T-helper 2 cell treated with Interferon-gamma antibody and Interleukin-4, amounts not matched to agents 5 μg/mL and 100 μg/mL, for 36 hours (primary cell): ENCODE data around the gene GFER.
"Not testable (repeated sequence)": the region's sequence is repeated elsewhere in the genome, so short reads cannot be mapped to it uniquely, and the experiment has no call there.

ENCODE experiments used
- DNase-seq: peaks from one replicate; pipeline ENCODE4 v3.0.0; 2021; ENCODE audit warnings: low spot score
- H3K27ac Mint-ChIP-seq: one replicate; pipeline ENCODE4 v1.8.0; 2021; ENCODE audit warnings: mild to moderate bottlenecking, mixed read lengths
- H3K27me3 Mint-ChIP-seq: one replicate; pipeline ENCODE4 v1.8.0; 2021; ENCODE audit warnings: low read depth, mixed read lengths
- H3K36me3 Mint-ChIP-seq: one replicate; pipeline ENCODE4 v1.8.0; 2021; ENCODE audit warnings: low read depth, mixed read lengths
- H3K4me1 Mint-ChIP-seq: one replicate; pipeline ENCODE4 v1.8.0; 2021; ENCODE audit warnings: low read depth, mixed read lengths
- H3K4me3 Mint-ChIP-seq: one replicate; pipeline ENCODE4 v1.8.0; 2022; ENCODE audit warnings: mild to moderate bottlenecking, moderate library complexity, mixed read lengths
- H3K9me3 Mint-ChIP-seq: one replicate; pipeline ENCODE4 v1.8.0; 2021; ENCODE audit warnings: mixed read lengths

Gene GFER

DNA sequence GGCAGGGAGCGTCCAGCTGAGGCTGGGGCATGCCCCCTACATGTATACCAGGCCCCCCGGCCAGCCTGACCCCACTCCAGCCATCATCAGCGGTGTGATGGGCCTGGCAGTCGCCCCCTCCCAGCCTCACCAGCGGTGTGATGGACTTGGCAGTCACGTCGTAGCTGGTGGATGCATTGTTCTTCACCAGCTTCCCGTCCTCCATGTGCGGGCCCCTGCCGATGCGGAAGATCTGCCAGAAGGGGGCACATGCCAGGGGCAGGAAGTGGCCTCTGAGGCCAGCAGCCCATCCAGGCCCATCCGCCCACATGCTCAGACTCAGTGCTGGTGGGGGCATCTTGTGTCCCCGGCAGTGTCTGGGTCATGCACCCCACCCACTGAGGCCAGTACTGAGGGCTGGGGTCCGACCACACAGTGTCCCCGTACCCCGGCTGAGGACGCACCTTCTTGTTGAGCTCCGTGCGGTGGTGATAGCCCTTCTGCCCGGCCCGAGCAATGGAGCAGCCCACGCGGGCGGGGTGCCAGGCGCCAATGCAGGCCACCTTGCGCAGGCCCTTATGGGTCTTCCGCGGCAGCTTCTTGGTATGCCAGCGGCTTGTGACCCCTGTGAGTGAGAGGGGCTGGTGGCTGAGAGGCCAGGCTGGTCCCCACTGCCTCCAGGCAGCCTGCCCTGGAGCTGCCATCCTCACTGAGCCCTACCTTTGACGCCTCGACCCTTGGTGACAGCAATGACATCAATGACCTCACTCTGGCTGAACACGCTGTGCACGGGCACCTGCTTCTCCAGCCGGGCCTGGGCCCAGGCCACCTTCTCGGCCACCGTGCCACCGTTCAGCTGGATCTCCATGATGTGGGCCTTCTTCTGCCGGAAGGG is 37.3 kb upstream of the GFER start:
- H3K27ac Mint-ChIP-seq = no peak overlapping the region
- no peaks in the 10 kb centered on the region for H3K36me3 Mint-ChIP-seq
- no peaks in the 10 kb centered on the region for H3K9me3 Mint-ChIP-seq
- H3K4me1 Mint-ChIP-seq = peaks cover 13% of the 10 kb centered on the region
- H3K27me3 Mint-ChIP-seq = no peaks in the 10 kb centered on the region
- H3K4me3 Mint-ChIP-seq = no peak overlapping the region
- no peak for DNase-seq

- DNase-seq = no peak
- H3K27ac Mint-ChIP-seq = no peak overlapping the region
- no peaks in the 10 kb centered on the region for H3K27me3 Mint-ChIP-seq
- peaks cover 8% of the 10 kb centered on the region for H3K4me1 Mint-ChIP-seq
- no peak overlapping the region for H3K4me3 Mint-ChIP-seq
- no peaks in the 10 kb centered on the region for H3K9me3 Mint-ChIP-seq
- no peaks in the 10 kb centered on the region for H3K36me3 Mint-ChIP-seq
These were observed 36.7 kb upstream of the GFER start for GRCh38 chr16:1947369-1947670.

- Mint-ChIP-seq H3K27me3 (no peaks in the 10 kb centered on the region), H3K4me3 (no peak overlapping the region), H3K4me1 (peaks cover 2% of the 10 kb centered on the region), H3K36me3 (no peaks in the 10 kb centered on the region), H3K9me3 (no peaks in the 10 kb centered on the region), H3K27ac (no peak overlapping the region)
- DNase-seq = no peak
These were observed 34.5 kb upstream of the GFER start for GRCh38 chr16:1949507-1949906.

- Mint-ChIP-seq H3K4me3 (no peak overlapping the region), H3K27me3 (no peaks in the 10 kb centered on the region), H3K4me1 (no peaks in the 10 kb centered on the region), H3K36me3 (no peaks in the 10 kb centered on the region), H3K27ac (no peak overlapping the region), H3K9me3 (no peaks in the 10 kb centered on the region)
- no peak for DNase-seq
These were observed 33.9 kb upstream of the GFER start for GRCh38 chr16:1950047-1950446.

DNA sequence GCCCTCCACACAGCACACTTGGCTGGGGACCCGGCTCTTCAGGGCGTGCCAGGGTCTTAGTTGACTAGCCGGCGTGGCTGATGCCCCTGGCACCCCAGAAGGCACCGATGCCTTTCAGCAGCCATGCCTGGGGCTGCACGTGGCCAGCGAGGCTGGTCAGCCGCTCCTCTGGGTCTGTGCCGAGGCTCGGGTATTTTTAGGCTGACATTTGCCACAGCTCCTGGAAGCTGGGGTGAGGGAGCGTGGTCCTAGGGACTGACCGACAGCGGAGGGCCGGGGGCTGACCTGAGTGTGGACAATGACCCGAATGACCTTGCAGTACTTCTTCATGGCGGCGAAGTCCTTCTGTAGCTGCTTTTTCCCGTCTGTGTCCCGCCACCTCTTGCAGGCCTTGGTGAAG is 33.4 kb upstream of the GFER start:
- no peak overlapping the region for H3K27ac Mint-ChIP-seq
- no peak for DNase-seq
- H3K4me1 Mint-ChIP-seq = no peaks in the 10 kb centered on the region
- H3K4me3 Mint-ChIP-seq = no peak overlapping the region
- H3K9me3 Mint-ChIP-seq = no peaks in the 10 kb centered on the region
- H3K27me3 Mint-ChIP-seq = no peaks in the 10 kb centered on the region
- no peaks in the 10 kb centered on the region for H3K36me3 Mint-ChIP-seq

- DNase-seq = no peak
- no peaks in the 10 kb centered on the region for H3K9me3 Mint-ChIP-seq
- no peaks in the 10 kb centered on the region for H3K27me3 Mint-ChIP-seq
- no peak overlapping the region for H3K4me3 Mint-ChIP-seq
- H3K27ac Mint-ChIP-seq = no peak overlapping the region
- no peaks in the 10 kb centered on the region for H3K4me1 Mint-ChIP-seq
- H3K36me3 Mint-ChIP-seq = no peaks in the 10 kb centered on the region
These were observed 30.3 kb upstream of the GFER start for GRCh38 chr16:1953734-1954133.

DNA sequence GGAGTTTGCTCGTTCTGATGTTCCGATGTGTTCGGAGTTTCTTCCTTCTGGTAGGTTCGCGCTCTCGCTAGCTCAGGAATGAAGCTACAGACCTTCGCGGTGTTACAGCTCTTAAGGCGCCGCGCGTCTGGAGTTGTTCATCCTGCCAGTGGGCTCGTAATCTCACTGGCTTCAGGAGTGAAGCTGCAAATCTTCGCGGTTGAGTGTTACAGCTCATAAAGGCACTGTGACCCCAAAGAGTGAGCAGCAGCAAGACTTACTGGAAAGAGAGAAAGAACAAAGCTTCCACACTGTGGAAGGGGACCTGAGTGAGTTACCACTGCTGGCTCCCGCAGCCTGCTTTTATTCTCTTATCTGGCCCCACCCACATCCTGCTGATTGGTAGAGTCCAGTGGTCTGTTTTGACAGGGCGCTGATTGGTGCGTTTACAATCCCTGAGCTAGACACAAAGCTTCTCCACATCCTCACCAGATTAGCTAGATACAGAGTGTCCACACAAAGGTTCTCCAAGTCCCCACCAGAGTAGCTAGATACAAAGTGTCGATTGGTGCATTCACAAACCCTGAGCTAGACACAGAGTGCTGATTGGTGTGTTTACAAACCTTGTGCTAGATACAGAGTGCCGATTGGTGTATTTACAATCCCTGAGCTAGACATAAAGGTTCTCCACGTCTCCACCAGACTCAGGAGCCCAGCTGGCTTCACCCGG is 26.4 kb upstream of the GFER start:
- peaks cover 19% of the 10 kb centered on the region for H3K4me1 Mint-ChIP-seq
- H3K27ac Mint-ChIP-seq, DNase-seq, H3K4me3 Mint-ChIP-seq, H3K27me3 Mint-ChIP-seq, H3K9me3 Mint-ChIP-seq: not testable (repeated sequence)
- H3K36me3 Mint-ChIP-seq = peaks cover 21% of the 10 kb centered on the region

- H3K4me3 Mint-ChIP-seq, H3K27me3 Mint-ChIP-seq, H3K27ac Mint-ChIP-seq, DNase-seq, H3K9me3 Mint-ChIP-seq: not testable (repeated sequence)
- H3K36me3 Mint-ChIP-seq = peaks cover 26% of the 10 kb centered on the region
- H3K4me1 Mint-ChIP-seq = peaks cover 19% of the 10 kb centered on the region
These were observed 25.9 kb upstream of the GFER start for GRCh38 chr16:1958143-1958491.

GRCh38 chr16:1958715-1959268 is 25.2 kb upstream of the GFER start:
- Mint-ChIP-seq H3K9me3 (no peaks in the 10 kb centered on the region), H3K4me1 (peaks cover 23% of the 10 kb centered on the region), H3K27ac (peak overlapping the region; percentile 71), H3K36me3 (peaks cover 32% of the 10 kb centered on the region), H3K27me3 (no peaks in the 10 kb centered on the region), H3K4me3 (peak overlapping the region; percentile 98)
- DNase-seq = no peak

GRCh38 chr16:1959269-1960039 is 24.5 kb upstream of the GFER start, which contains the start of gene NDUFB10:
Gene NDUFB10 (plus strand): TSS chr16:1959538. CDS start chr16:1959625, 87 bp downstream.
- H3K9me3 Mint-ChIP-seq = no peaks in the 10 kb centered on the region
- H3K4me3 Mint-ChIP-seq = peak within 1 kb of the TSS; percentile 98
- H3K4me1 Mint-ChIP-seq = peaks cover 23% of the 10 kb centered on the region
- peak within 1 kb of the TSS; percentile 94 for H3K27ac Mint-ChIP-seq
- H3K36me3 Mint-ChIP-seq = peaks cover 37% of the 10 kb centered on the region
- peak; percentile 93 for DNase-seq
- no peaks in the 10 kb centered on the region for H3K27me3 Mint-ChIP-seq

DNA sequence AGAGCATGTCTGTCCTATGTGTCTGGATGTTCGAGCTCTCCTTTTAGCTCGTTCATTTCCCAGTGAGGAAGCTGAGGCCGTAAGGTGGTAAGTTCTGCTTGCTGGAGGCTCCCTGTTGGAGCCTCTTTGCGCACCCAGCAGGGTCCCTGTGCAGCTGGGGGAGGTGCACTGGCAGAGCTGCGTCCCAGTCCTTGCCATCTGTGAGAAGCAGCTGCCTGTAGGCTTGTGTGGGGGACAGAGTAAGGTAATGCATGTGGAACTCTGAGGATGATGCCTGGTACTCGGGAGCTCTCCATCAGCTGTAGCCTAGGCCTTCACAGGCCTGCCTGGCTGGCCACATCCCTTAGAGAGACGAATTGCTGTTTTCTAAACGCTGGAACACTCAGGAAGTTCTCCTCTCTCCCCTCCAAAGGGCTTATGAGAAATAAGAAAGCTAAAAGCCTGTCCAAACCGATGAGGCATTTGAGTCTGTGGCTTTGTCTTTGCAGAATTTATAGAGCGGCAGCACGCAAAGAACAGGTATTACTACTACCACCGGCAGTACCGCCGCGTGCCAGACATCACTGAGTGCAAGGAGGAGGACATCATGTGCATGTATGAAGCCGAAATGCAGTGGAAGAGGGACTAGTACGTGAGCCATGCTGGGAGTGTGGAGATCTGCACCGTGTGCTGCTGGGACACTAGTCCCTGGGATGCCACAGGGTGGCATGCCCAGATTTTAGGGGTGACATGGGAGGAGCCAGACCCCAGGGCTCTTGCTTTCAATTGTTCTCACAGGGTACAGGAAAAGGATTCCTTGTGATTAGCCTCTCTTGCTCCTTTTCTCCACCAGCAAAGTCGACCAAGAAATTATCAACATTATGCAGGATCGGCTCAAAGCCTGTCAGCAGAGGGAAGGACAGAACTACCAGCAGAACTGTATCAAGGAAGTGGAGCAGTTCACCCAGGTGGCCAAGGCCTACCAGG is 23.0 kb upstream of the GFER start:
- peak overlapping the region; percentile 94 for H3K27ac Mint-ChIP-seq
- H3K27me3 Mint-ChIP-seq = no peaks in the 10 kb centered on the region
- peak overlapping the region; percentile 98 for H3K4me3 Mint-ChIP-seq
- no peak for DNase-seq
- no peaks in the 10 kb centered on the region for H3K9me3 Mint-ChIP-seq
- H3K4me1 Mint-ChIP-seq = peaks cover 29% of the 10 kb centered on the region
- peaks cover 39% of the 10 kb centered on the region for H3K36me3 Mint-ChIP-seq

DNA sequence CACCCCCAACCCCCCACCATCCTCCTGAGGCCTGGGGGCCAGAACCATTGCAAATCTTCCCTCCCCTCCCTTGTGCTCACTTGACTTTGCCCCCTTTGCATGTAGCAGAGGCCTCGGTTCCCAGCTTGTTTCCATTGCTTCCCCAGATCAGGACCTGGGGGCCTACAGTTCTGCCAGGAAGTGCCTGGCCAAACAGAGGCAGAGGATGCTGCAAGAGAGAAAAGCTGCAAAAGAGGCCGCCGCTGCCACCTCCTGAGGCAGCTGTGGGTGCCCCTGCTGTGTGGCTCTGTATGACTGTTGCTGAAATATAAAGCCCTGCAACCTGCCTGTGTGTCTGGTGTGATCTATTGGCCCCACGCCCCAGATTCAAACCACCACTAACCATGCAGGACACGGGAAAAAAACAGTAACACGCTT is 22.3 kb upstream of the GFER start:
- Mint-ChIP-seq H3K27me3 (no peaks in the 10 kb centered on the region), H3K36me3 (peaks cover 39% of the 10 kb centered on the region), H3K4me3 (peak overlapping the region; percentile 51), H3K27ac (peak overlapping the region; percentile 80), H3K9me3 (no peaks in the 10 kb centered on the region), H3K4me1 (peaks cover 29% of the 10 kb centered on the region)
- no peak for DNase-seq
